ENCODE results near the gene MYEOV. TPM values are rescaled to one million over a fixed set of nuclear protein-coding genes. Genes with fewer than 3 reads are reported as not detected.

MYEOV gene
- total RNA-seq, 2 donors from 2014 or later = 0.12 TPM; not detected in 1

GRCh38 chr11:69308936-69309615 is 15.1 kb downstream of the MYEOV start:
- Histone ChIP-seq H3K4me3 (no peak overlapping the region), H3K27ac (no peak overlapping the region), H3K27me3 (no peaks in the 10 kb centered on the region), H3K36me3 (no peaks in the 10 kb centered on the region), H3K9me3 (no peaks in the 10 kb centered on the region), H3K4me1 (peaks cover 0 to 32% of the 10 kb centered on the region in 2 donors)
- no peak for DNase-seq (ENCODE audit: low spot score)
- TF ChIP-seq, protein P1, sequence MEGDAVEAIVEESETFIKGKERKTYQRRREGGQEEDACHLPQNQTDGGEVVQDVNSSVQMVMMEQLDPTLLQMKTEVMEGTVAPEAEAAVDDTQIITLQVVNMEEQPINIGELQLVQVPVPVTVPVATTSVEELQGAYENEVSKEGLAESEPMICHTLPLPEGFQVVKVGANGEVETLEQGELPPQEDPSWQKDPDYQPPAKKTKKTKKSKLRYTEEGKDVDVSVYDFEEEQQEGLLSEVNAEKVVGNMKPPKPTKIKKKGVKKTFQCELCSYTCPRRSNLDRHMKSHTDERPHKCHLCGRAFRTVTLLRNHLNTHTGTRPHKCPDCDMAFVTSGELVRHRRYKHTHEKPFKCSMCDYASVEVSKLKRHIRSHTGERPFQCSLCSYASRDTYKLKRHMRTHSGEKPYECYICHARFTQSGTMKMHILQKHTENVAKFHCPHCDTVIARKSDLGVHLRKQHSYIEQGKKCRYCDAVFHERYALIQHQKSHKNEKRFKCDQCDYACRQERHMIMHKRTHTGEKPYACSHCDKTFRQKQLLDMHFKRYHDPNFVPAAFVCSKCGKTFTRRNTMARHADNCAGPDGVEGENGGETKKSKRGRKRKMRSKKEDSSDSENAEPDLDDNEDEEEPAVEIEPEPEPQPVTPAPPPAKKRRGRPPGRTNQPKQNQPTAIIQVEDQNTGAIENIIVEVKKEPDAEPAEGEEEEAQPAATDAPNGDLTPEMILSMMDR (IDR thresholded peaks at IDR 0.05) = no peak

DNA sequence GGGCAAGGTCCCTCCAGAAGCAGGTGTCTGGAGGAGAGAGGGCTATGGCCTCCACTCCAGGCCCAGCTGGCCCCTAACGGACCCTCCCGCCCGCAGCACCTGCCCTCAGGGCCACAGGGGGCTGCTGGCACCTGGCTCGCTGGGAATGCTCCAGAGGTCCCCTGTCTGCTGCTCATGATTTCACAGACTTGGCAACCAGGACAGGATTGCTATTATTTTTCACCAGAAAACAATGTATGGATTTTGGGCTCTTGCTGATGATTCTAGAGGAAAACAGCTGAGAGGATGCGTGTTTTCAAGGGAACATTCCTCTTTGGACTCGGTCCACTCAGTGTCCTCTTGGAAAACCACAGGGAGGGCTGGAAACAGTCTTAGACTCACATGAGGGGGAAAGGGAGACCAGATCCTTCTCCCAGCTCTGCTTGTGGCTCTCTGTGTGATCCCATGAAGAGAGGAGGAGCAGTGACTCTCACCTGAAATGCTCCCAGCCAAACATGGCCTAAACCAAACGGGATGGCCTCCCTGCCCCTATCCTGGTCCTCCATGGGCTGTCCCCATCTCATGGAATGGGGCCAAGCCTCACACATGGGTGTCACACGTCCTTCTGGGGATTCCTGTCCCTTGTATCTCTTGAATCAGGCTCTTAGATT is 15.8 kb downstream of the MYEOV start:
- Histone ChIP-seq H3K4me3 (no peak overlapping the region), H3K27me3 (no peaks in the 10 kb centered on the region), H3K9me3 (no peaks in the 10 kb centered on the region), H3K4me1 (peaks cover 0 to 32% of the 10 kb centered on the region in 2 donors), H3K36me3 (no peaks in the 10 kb centered on the region), H3K27ac (no peak overlapping the region)
- DNase-seq (ENCODE audit: low spot score) = no peak
- TF ChIP-seq, protein P1 (IDR thresholded peaks at IDR 0.05) = no peak

- Histone ChIP-seq H3K9me3 (no peaks in the 10 kb centered on the region), H3K4me1 (peaks cover 0 to 32% of the 10 kb centered on the region in 2 donors), H3K27ac (no peak overlapping the region), H3K27me3 (no peaks in the 10 kb centered on the region), H3K36me3 (no peaks in the 10 kb centered on the region), H3K4me3 (no peak overlapping the region)
- DNase-seq (ENCODE audit: low spot score) = no peak
- TF ChIP-seq, protein P1 (IDR thresholded peaks at IDR 0.05) = no peak
These were observed 16.4 kb downstream of the MYEOV start for GRCh38 chr11:69310351-69310750.

- DNase-seq (ENCODE audit: low spot score) = no peak
- H3K9me3 ChIP-seq = no peaks in the 10 kb centered on the region
- H3K4me3 ChIP-seq = no peak overlapping the region
- peaks cover 0 to 27% of the 10 kb centered on the region in 2 donors for H3K4me1 ChIP-seq
- H3K36me3 ChIP-seq = no peaks in the 10 kb centered on the region
- no peak overlapping the region for H3K27ac ChIP-seq
- H3K27me3 ChIP-seq = no peaks in the 10 kb centered on the region
- TF ChIP-seq, protein P1 (IDR thresholded peaks at IDR 0.05) = no peak
These were observed 17.2 kb downstream of the MYEOV start for GRCh38 chr11:69310934-69311766.

DNA sequence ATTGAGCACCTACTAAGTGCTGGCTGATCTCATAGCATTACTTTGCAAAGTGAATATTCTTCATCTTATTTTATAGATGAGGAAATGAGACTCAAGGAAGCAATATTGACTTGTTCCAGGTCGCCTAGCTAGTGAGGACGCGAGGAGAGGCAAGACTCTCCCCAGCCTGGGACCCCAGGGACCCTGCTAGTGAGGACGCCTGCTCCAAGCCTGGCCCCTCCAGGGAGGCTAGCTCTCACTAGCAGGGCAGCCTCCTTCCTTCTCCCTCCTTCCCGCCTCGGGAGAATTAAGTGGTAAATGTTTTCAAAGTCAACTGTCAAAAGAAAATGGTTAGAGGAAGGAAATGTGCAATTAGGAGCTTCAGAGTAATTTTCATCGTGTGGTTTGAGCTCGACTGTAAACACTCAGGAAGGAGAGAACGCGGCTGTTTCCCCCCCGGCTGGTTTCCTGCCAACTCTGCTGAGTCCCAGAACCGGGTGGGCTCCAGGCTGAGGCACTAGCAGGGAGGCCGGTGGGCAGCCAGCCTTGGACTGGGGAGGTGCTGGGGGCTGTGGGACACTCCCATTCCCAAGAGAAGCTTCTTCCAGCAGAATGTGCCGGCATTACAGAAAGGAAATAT is 17.9 kb downstream of the MYEOV start:
- TF ChIP-seq, protein P1 (IDR thresholded peaks at IDR 0.05) = no peak
- H3K27ac ChIP-seq = no peak overlapping the region
- DNase-seq (ENCODE audit: low spot score) = no peak
- no peaks in the 10 kb centered on the region for H3K36me3 ChIP-seq
- H3K4me3 ChIP-seq = no peak overlapping the region
- peaks cover 0 to 25% of the 10 kb centered on the region in 2 donors for H3K4me1 ChIP-seq
- H3K27me3 ChIP-seq = no peaks in the 10 kb centered on the region
- H3K9me3 ChIP-seq = no peaks in the 10 kb centered on the region
